ENCODE data around the gene CLGN.

DNA sequence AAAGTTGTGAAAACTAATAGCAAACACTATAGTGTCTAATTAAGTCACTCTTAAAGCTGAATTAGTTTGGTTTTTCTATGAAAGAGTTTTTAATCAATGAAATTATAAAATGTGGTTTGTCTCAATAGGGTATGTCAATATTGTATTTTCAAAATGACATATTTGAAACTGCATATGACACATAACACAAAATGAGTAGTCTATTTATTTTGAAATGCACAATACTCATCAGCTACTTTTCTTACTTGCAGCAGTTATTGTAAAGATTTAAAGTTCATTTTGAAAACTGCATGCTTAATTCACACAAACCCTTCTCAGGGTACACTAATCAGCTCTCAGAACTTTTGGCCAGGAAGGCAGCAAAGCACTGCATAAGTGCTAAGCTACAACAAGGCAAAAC is 21.2 kb downstream of the CLGN start:
- TF ChIP-seq, protein P1, sequence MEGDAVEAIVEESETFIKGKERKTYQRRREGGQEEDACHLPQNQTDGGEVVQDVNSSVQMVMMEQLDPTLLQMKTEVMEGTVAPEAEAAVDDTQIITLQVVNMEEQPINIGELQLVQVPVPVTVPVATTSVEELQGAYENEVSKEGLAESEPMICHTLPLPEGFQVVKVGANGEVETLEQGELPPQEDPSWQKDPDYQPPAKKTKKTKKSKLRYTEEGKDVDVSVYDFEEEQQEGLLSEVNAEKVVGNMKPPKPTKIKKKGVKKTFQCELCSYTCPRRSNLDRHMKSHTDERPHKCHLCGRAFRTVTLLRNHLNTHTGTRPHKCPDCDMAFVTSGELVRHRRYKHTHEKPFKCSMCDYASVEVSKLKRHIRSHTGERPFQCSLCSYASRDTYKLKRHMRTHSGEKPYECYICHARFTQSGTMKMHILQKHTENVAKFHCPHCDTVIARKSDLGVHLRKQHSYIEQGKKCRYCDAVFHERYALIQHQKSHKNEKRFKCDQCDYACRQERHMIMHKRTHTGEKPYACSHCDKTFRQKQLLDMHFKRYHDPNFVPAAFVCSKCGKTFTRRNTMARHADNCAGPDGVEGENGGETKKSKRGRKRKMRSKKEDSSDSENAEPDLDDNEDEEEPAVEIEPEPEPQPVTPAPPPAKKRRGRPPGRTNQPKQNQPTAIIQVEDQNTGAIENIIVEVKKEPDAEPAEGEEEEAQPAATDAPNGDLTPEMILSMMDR (optimal IDR thresholded peaks at IDR 0.05 in 1 of 3, IDR thresholded peaks at IDR 0.05 in 1 of 3, conservative IDR thresholded peaks at IDR 0.05 in 1 of 3; ENCODE audit: extremely low read depth in 1 of 3, insufficient read depth in 2 of 3, low read length in 3 of 3): no peak
- no peak for TF ChIP-seq EZH2 (IDR thresholded peaks at IDR 0.05; ENCODE audit: low read length)
